GM19438 (cell line): ENCODE results near the gene MRPL20.
"Not testable (repeated sequence)": the region's sequence is repeated elsewhere in the genome, so short reads cannot be mapped to it uniquely, and the experiment has no call there.

Source experiments
- ATAC-seq: cut with Tn5 transposase; IDR thresholded peaks from one replicate; pipeline ENCODE4 v1.9.1; 2021; ENCODE audit warnings: low read depth; ENCODE audit not compliant: unreplicated experiment

Gene MRPL20

GRCh38 chr1:1437904-1438376 is 30.8 kb upstream of the MRPL20 start:
- peak; percentile 56 for ATAC-seq

- ATAC-seq, result no peak
Measured at GRCh38 chr1:1437033-1437903, 30.2 kb upstream of the MRPL20 start.

GRCh38 chr1:1436630-1437032 is 29.5 kb upstream of the MRPL20 start:
- ATAC-seq, result no peak

- no peak for ATAC-seq
Measured at GRCh38 chr1:1435911-1436629, 29.0 kb upstream of the MRPL20 start.

DNA sequence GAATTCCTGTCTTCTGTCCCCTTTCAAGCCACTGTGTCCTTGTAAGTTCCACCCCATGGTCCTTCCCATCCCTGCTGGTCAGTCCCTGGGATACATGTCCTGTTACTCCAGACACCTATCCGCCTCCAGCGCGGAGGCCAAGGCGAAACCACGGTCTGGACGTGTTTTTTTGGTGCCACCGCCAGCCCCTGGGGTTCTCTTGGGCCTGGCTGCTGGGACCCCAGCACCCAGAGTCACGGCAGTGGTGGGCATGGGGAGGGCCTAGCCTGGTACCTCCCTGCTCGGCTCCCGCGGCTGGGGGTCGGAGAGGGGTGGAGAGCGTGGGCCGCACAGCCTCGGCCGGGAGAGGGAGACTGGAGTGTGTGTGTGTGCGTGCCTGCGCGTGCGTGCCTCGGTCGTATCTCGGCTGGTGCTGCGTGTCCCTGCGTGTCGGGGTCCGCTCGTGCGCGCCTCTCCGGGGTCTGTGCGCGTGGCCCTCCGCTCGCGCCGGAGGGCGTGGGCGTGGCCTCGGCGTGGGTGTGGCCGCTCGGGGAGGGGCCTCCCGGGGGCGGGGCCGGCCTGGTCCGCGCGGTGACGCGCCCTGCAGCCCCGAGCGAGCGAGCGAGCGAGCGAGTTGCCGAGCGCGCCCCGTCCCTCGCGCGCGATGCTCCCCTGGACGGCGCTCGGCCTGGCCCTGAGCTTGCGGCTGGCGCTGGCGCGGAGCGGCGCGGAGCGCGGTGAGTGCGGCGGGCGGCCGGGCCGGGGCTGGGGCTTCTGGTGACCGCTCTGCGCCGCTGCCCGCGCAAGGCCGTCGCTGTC is 28.2 kb upstream of the MRPL20 start, which contains the start of gene VWA1:
VWA1 (plus strand) TSS at position 585 of the 798 bp plus-strand sequence; CDS start at position 644, 59 bp downstream.
- ATAC-seq, result no peak

GRCh38 chr1:1434824-1435105 is 27.7 kb upstream of the MRPL20 start:
- ATAC-seq, result no peak

GRCh38 chr1:1434131-1434823 is 27.2 kb upstream of the MRPL20 start:
- no peak for ATAC-seq

DNA sequence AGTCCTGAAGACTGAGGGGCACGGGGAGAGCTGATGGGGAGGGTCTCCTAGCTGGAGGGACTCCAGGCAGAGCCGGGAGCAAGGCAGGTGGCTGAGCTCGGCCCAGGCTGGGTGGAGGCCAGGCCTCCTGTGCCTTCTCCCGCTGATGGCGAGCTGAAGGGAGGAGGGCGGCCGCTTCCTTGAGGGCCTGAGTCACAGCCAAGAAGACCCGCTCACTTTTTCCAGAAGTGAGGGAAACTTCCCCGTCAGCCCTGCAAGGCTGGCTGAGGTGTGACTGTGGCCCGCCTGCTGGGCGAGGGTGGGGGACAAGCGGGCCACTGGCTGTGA is 26.7 kb upstream of the MRPL20 start:
- ATAC-seq, result no peak

DNA sequence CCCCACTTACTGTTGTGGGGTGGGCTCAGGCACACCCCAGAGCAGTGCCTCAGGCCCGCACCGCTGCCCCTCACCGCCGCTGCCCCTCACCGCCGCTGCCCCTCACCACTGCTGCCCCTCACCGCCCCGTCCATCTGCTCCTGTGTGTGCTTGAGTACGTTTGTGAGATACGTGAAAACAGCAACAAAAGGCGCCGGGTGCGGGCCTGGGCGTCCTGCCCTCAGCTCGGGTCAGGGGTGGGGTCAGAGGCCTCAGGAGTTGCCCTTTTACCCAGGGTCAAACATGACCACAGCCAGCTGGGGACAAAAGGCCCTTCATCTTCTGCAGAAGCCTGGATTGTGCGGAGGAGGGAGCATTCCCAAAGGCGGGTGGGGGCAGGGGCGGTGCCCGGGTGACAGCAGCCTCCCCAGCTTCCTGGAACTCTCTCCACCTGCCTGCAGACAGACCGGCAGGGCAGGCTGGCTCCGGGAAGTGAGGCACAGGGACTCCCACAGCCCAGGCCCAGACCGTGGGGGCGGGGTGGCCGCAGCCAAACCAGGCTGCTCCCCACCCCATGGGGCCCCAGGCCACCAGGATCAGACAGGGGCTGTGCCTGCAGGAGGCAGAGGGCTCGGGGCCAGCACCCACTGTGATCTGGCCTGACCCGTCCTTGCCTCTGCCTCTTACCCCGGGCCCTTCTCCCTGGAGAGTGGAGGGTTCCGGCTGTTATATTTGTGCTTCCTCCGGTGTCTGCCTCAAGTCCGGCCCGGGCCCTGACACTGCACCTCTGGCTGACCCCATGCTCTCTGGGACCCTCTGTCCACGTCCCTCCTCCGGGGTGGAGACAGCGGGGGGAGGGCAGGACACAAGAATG is 26.1 kb upstream of the MRPL20 start:
- no peak for ATAC-seq

DNA sequence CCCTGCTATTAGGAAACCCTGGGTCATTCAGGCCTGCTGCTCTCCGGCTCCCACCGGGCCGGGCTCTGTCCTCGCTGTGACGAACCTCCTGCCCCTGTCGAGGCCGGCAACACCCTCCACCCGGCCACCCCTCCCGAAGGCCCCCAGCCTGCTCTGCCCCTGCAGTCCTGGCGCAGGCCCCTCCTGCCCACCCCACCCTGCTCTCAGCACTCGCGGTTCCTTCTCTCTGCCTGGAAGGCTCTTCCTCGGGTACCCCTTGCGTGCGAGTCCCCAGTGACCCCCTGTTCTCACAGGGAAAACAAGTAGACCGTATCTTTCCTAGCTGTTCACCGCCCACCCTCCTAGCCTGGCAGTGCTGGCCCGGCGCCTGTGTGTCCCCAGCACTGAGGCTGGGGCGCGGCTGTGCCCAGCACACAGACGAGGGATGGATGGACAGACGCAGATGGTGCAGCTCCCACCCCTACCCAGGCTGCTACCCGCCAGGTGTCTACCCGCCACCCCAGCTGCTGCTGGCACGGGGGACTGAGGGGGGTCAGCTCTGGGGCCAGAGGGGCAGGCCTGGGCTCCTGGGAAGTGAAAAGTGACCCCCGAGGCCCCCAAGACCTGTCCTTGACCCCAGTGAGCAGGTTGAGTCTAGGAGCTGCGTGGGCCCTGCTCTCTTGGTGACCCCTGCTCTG is 25.3 kb upstream of the MRPL20 start:
- no peak for ATAC-seq

DNA sequence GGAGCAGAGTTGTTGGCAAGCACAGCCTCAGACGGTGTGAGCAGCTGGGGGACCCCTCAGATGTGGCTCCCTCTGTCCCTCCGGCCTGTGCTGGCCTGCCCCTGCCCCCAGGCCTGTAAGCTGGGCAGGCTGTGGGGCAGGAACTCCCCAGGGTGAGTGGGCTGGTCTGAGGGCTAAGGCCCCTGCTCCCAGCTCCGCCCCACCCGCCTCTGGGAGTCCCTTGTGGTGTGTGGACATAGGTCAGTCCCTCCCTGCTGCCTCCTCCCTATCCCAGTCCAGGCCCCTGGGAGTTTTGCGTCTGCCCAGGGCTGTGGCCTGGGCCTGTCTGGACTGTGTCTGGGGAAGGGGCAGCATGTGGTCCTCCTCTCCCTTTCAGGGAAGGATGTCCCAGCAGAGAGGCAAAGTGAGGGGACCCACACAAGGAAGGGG is 24.8 kb upstream of the MRPL20 start:
- ATAC-seq, result no peak

- no peak for ATAC-seq
Measured at GRCh38 chr1:1430992-1431844, 24.1 kb upstream of the MRPL20 start.

- ATAC-seq, result no peak
Measured at GRCh38 chr1:1430114-1430982, 23.3 kb upstream of the MRPL20 start.

- no peak for ATAC-seq
Measured at GRCh38 chr1:1429671-1430073, 22.6 kb upstream of the MRPL20 start.

DNA sequence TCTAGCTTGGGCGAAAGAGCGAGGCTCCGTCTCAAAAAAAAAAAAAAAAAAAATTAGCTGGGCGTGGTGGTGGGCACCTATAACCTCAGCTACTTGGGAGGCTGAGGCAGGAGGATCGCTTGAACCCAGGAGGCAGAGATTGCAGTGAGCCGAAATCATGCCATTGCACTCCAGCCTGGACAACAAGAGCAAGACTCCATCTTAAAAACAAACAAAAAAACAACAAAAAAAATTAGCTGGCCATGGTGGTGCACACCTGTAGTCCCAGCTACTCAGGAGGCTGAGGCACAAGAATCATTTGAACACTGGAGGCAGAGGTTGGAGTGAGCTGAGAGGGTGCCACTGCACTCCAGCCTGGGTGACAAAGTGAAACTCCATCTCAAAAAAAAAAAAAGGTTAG is 21.9 kb upstream of the MRPL20 start:
- ATAC-seq, result not testable (repeated sequence)

GRCh38 chr1:1428174-1428573 is 21.1 kb upstream of the MRPL20 start:
- ATAC-seq, result no peak

GRCh38 chr1:1427820-1428148 is 20.7 kb upstream of the MRPL20 start:
- no peak for ATAC-seq
